CD14-positive monocyte (primary cell): ENCODE data around the gene PRRT1. TPM values are rescaled to one million over a fixed set of nuclear protein-coding genes. Genes with fewer than 3 reads are reported as not detected.
A peak's percentile ranks its signal among the peaks of the same experiment; 100 is the strongest.

Source experiments
- DNase-seq, 3 donors: peaks; one replicate each; pipeline ENCODE4 v3.0.0-alpha.2; 2011 to 2022
- H2AFZ ChIP-seq: 2 replicates; pipeline ENCODE4 v1.6.0; 2012; ENCODE audit warnings: mild to moderate bottlenecking, low read depth, low read length, inconsistent platforms; ENCODE audit not compliant: insufficient read depth, poor library complexity, severe bottlenecking
- H3K27ac ChIP-seq, 2 donors: 1 replicate in 1 of 2; 2 replicates in 1 of 2; pipeline ENCODE4 v1.5.1; 2012 to 2013; ENCODE audit warnings: low read length in 2 of 2, control low read depth in 1 of 2, inconsistent platforms in 1 of 2, low read depth in 1 of 2, mild to moderate bottlenecking in 1 of 2
- H3K27me3 ChIP-seq, 2 donors: one replicate each; pipeline versions ENCODE4 v1.6.0 to v1.6.1; 2011 to 2013; ENCODE audit warnings: low read length in 2 of 2; ENCODE audit not compliant: control insufficient read depth in 2 of 2, insufficient read depth in 2 of 2
- H3K36me3 ChIP-seq, 2 donors: replicated peaks in 1 of 2; 1 replicate in 1 of 2; 2 replicates in 1 of 2; pipeline versions ENCODE4 v1.5.1 to v1.6.1; 2012 to 2013; ENCODE audit warnings: low read length in 2 of 2, control low read depth in 1 of 2, inconsistent platforms in 1 of 2, mild to moderate bottlenecking in 1 of 2; ENCODE audit not compliant: insufficient read depth in 2 of 2, control insufficient read depth in 1 of 2
- H3K4me1 ChIP-seq, 2 donors: 1 replicate in 1 of 2; 2 replicates in 1 of 2; pipeline versions ENCODE4 v1.5.1 to v1.6.1; 2012 to 2013; ENCODE audit warnings: low read length in 2 of 2, control low read depth in 1 of 2, inconsistent platforms in 1 of 2, mild to moderate bottlenecking in 1 of 2, moderate library complexity in 1 of 2; ENCODE audit not compliant: insufficient read depth in 2 of 2, control insufficient read depth in 1 of 2
- H3K4me2 ChIP-seq: replicated peaks from 2 replicates; pipeline ENCODE3; 2012; ENCODE audit warnings: low read length, moderate library complexity, mild to moderate bottlenecking; ENCODE audit not compliant: poor library complexity, severe bottlenecking; ENCODE audit errors: extremely low read depth
- H3K4me3 ChIP-seq, 3 experiments: fragments of 200-600 bp in 1 of 3; sonication (generic) in 1 of 3; replicated peaks in 1 of 3; 1 replicate in 2 of 3; 2 replicates in 1 of 3; pipeline ENCODE4 v1.5.1; 2011 to 2013; ENCODE audit warnings: low read length in 3 of 3, mild to moderate bottlenecking in 3 of 3, control low read depth in 2 of 3, low read depth in 2 of 3, inconsistent platforms in 1 of 3, moderate library complexity in 1 of 3
- H3K79me2 ChIP-seq: 2 replicates; pipeline ENCODE4 v1.6.0; 2012; ENCODE audit warnings: mild to moderate bottlenecking, control low read depth, inconsistent platforms, low read length, moderate library complexity; ENCODE audit not compliant: insufficient read depth
- H3K9ac ChIP-seq: 2 replicates; pipeline ENCODE4 v1.6.0; 2017; ENCODE audit warnings: low read length, mild to moderate bottlenecking; ENCODE audit not compliant: insufficient read depth, poor library complexity, severe bottlenecking
- H3K9me3 ChIP-seq, 2 donors: replicated peaks in 1 of 2; 1 replicate in 1 of 2; 2 replicates in 1 of 2; pipeline versions ENCODE4 v1.5.1 to v1.6.1; 2012 to 2013; ENCODE audit warnings: low read length in 2 of 2, control low read depth in 1 of 2; ENCODE audit not compliant: control insufficient read depth in 1 of 2, insufficient read depth in 1 of 2
- H4K20me1 ChIP-seq: 2 replicates; pipeline ENCODE4 v1.6.0; 2012; ENCODE audit warnings: mild to moderate bottlenecking, low read length, control low read depth, moderate library complexity; ENCODE audit not compliant: insufficient read depth
- H3K27ac Mint-ChIP-seq, 7 donors: one replicate each; pipeline ENCODE4 v1.8.0; 2020; ENCODE audit warnings: mild to moderate bottlenecking in 7 of 7, mixed read lengths in 7 of 7, moderate library complexity in 6 of 7, inconsistent platforms in 2 of 7
- H3K27me3 Mint-ChIP-seq, 3 donors: one replicate each; pipeline ENCODE4 v1.8.0; 2021 to 2022; ENCODE audit warnings: low read depth in 3 of 3, mild to moderate bottlenecking in 3 of 3, mixed read lengths in 3 of 3, moderate library complexity in 3 of 3, inconsistent platforms in 1 of 3
- H3K36me3 Mint-ChIP-seq, 2 donors: one replicate each; pipeline ENCODE4 v1.8.0; 2020; ENCODE audit warnings: mixed read lengths in 2 of 2, inconsistent platforms in 1 of 2, mild to moderate bottlenecking in 1 of 2
- H3K4me1 Mint-ChIP-seq: one replicate; pipeline ENCODE4 v1.8.0; 2020; ENCODE audit warnings: mild to moderate bottlenecking, mixed read lengths
- H3K4me3 Mint-ChIP-seq, 2 donors: one replicate each; pipeline ENCODE4 v1.8.0; 2020; ENCODE audit warnings: mild to moderate bottlenecking in 2 of 2, mixed read lengths in 2 of 2, moderate library complexity in 1 of 2
- H3K9me3 Mint-ChIP-seq, 7 donors: one replicate each; pipeline ENCODE4 v1.8.0; 2020 to 2022; ENCODE audit warnings: mixed read lengths in 7 of 7, mild to moderate bottlenecking in 6 of 7, moderate library complexity in 6 of 7, inconsistent platforms in 2 of 7
- WGBS: methylation state at CpG from one replicate; pipeline ENCODE4 v1.1.5; 2013; ENCODE audit warnings: missing lambda C conversion rate; ENCODE audit not compliant: insufficient coverage; 5-methylcytosine and 5-hydroxymethylcytosine counted together
- intact Hi-C, 2 donors: fragments of 100-400 bp; cut with micrococcal nuclease; formaldehyde crosslinking; loops; one replicate each; pipeline versions ENCODE4 v1.15.0 to v1.15.1; 2023
- polyA minus RNA-seq: library from RNA; depleted of rRNA, polyadenylated mRNA; stranded (reverse); fragments of >200 nt; gene quantifications from 2 replicates; pipeline ENCODE4 v1.2.3, GENCODE V29; 2012
- polyA plus RNA-seq, 3 donors: library from polyadenylated mRNA; depleted of rRNA in 1 of 3; unstranded in 2 of 3; stranded (reverse) in 1 of 3; fragments of 300-500 nt in 2 of 3; fragments of >200 nt in 1 of 3; fragmentation: Illumina TruSeq in 2 of 3; gene quantifications; 1 replicate in 2 of 3; 2 replicates in 1 of 3; pipeline ENCODE4 v1.2.3, GENCODE V29; 2012 to 2021
- total RNA-seq, 12 experiments: library from RNA in 1 of 12; stranded (reverse) in 1 of 12; fragments of 120-200 nt in 1 of 12; gene quantifications; one replicate each; pipeline ENCODE4 v1.2.4 and lab custom pipeline; 2013 to 2026; ENCODE audit warnings: mixed read lengths in 6 of 12, inconsistent platforms in 1 of 12
- TF ChIP-seq, protein P1 (sequence below): fragments of 200-600 bp; IDR thresholded peaks from one replicate; pipeline ENCODE4 v1.8.0; 2022; ENCODE audit warnings: antibody characterized with exemption, mild to moderate bottlenecking

The PRRT1 gene
- total RNA-seq (2013) = not detected
- polyA plus RNA-seq = not detected
- polyA minus RNA-seq = not detected in 2 replicates
- total RNA-seq (lab: John Stamatoyannopoulos, UW) = 0 to 0.60 (median 0) reads per million in 11 experiments

DNA sequence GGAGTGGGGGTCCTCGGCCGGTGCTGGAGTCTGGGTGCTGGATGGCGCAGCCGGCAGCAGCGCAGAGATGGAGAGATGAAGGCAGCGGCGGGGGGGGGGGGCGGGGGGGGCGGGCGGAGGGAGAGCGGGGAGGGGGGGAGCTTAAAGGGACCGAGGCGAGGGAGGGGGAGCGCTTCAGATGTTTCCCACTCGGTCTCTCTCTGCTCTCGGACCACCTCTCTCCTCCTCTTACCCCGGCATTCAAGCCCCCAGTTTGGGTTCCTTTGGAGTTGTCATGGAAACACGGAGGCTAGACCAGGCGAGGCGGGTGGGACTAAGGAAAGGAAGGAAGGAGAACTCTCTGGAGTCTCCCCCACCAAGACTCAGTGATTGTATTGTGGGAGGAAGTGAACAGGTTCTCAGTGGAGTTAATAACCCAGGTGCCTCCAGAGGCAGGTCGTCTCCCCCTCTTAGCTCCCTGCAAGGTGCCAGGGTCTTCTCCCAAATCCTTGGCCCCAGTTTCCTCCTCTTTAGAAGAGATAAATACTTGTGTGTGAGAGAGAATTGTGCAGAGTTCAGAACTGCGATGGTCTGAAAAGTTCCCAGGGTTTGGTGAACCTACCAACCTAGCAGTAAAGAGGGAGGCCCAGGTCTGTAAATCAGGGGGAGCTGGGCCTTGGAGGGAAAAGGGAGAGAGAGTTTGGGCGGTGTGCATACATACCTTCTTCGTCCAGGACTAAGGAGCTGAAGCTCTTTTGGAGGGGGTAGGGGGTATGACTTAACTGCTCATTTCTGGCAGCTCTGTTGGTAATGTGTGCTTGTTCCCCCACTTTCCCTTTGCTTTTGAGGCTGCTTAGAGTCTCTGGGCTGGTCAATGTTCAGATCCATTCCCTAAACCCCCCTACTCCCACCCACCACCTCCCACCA is at the start of gene PRRT1:
PRRT1 (minus strand) TSS at position 77 of the 906 bp plus-strand sequence. CDS start 112 bp downstream, outside the sequence.
- DNase-seq = no peak
- peaks cover 33 to 37% of the 10 kb centered on the region in 2 donors for H3K4me1 ChIP-seq
- Mint-ChIP-seq H3K9me3 (peaks cover 0 to 29% (median 11%) of the 10 kb centered on the region in 7 donors), H3K4me3 (peak within 1 kb of the TSS; percentile 49 to 100), H3K4me1 (peaks cover 41% of the 10 kb centered on the region), H3K27me3 (peaks cover 60 to 81% (median 72%) of the 10 kb centered on the region in 3 donors), H3K27ac (peak within 1 kb of the TSS in 2 of 7 donors; percentile 3 to 51), H3K36me3 (peaks cover 0 to 13% of the 10 kb centered on the region in 2 donors)
- no peaks in the 10 kb centered on the region for H3K36me3 ChIP-seq
- WGBS = 27% methylated on average over 1 of the region's 24 CpGs
- H2AFZ ChIP-seq = no peak within 1 kb of the TSS
- H3K9ac ChIP-seq = no peak within 1 kb of the TSS
- TF ChIP-seq, protein P1, sequence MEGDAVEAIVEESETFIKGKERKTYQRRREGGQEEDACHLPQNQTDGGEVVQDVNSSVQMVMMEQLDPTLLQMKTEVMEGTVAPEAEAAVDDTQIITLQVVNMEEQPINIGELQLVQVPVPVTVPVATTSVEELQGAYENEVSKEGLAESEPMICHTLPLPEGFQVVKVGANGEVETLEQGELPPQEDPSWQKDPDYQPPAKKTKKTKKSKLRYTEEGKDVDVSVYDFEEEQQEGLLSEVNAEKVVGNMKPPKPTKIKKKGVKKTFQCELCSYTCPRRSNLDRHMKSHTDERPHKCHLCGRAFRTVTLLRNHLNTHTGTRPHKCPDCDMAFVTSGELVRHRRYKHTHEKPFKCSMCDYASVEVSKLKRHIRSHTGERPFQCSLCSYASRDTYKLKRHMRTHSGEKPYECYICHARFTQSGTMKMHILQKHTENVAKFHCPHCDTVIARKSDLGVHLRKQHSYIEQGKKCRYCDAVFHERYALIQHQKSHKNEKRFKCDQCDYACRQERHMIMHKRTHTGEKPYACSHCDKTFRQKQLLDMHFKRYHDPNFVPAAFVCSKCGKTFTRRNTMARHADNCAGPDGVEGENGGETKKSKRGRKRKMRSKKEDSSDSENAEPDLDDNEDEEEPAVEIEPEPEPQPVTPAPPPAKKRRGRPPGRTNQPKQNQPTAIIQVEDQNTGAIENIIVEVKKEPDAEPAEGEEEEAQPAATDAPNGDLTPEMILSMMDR = no peak
- H3K9me3 ChIP-seq = peaks cover 0 to 11% of the 10 kb centered on the region in 2 donors
- H3K27ac ChIP-seq = no peak within 1 kb of the TSS
- H3K79me2 ChIP-seq = no peaks in the 10 kb centered on the region
- H3K4me3 ChIP-seq = no peak within 1 kb of the TSS
- H3K4me2 ChIP-seq = no peak within 1 kb of the TSS
- H3K27me3 ChIP-seq = peaks cover 36 to 68% of the 10 kb centered on the region in 2 donors
- no peaks in the 10 kb centered on the region for H4K20me1 ChIP-seq
- intact Hi-C loops = no loop called here

DNA sequence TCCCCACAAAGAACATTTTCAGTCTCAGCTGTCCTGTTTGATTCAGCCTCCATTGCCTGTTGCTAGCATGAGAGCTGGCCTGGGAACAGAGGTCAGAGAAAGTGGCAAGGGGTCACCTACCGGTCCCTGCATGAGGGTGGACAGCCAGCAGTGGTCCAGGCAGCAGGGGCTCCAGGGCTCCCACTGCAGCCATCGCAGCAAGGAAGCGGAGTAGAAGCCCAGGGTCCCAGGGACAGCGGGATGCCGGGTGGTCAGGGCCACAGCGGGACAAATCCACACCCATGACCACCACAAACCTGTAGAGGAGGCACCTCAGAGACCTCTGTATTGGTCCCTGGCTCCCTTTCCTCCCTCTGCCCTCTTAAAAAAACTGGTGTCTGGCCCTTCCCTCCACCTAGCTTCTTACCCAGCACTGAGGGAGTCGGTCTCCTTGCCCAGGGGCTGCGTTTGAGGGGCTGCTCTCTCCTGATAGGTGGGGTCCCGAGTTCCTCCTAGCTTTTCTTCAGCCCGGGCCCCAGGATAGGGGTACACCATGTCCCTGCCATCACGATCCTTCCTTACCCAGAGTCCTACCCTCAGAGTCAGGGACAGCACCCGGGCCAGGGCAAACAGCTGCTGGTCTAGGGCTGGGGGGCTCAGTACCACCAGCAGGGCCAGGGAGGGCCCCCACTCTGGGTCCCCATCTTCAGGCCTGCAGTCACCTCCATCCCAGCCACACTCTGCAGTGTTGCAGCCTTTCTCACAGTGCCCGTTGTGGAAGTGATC is 49.2 kb upstream of the PRRT1 start:
- no peak for DNase-seq
- intact Hi-C loops = no loop called here
- H3K79me2 ChIP-seq = no peaks in the 10 kb centered on the region
- H3K36me3 Mint-ChIP-seq = no peaks in the 10 kb centered on the region
- H3K4me3 Mint-ChIP-seq = no peak overlapping the region
- no peak overlapping the region for H3K27ac ChIP-seq
- H3K9ac ChIP-seq = no peak overlapping the region
- no peak overlapping the region for H3K4me3 ChIP-seq
- H3K27ac Mint-ChIP-seq = peak overlapping the region in 1 of 7 donors; percentile 30
- peaks cover 17% of the 10 kb centered on the region for H3K4me1 Mint-ChIP-seq
- H3K9me3 ChIP-seq = no peaks in the 10 kb centered on the region
- no peak overlapping the region for H3K4me2 ChIP-seq
- WGBS = 96% methylated on average over 11 of the region's 13 CpGs
- peaks cover 0 to 2% (median 0%) of the 10 kb centered on the region in 7 donors for H3K9me3 Mint-ChIP-seq
- H2AFZ ChIP-seq = no peak overlapping the region
- H4K20me1 ChIP-seq = no peaks in the 10 kb centered on the region
- peaks cover 15 to 19% of the 10 kb centered on the region in 2 donors for H3K4me1 ChIP-seq
- H3K36me3 ChIP-seq = no peaks in the 10 kb centered on the region
- H3K27me3 Mint-ChIP-seq = peaks cover 5 to 16% (median 7%) of the 10 kb centered on the region in 3 donors
- no peaks in the 10 kb centered on the region for H3K27me3 ChIP-seq
- TF ChIP-seq, protein P1 = no peak
